HCT116 (cell line): ENCODE data around the gene XDH.

Source experiments
- CEBPB ChIP-seq: IDR thresholded peaks from 2 replicates; pipeline ENCODE4 v1.6.1; 2012; ENCODE audit warnings: low read depth
- CTCF ChIP-seq, 3 experiments: fragments of 200-600 bp in 1 of 3; sonication (generic) in 1 of 3; IDR thresholded peaks in 2 of 3; conservative IDR thresholded peaks in 1 of 3; 2 replicates each; pipeline ENCODE4 v1.5.1; 2012 to 2017; ENCODE audit warnings: low read depth in 2 of 3, low read length in 2 of 3, antibody characterized with exemption in 1 of 3, borderline replicate concordance in 1 of 3, control low read depth in 1 of 3, mild to moderate bottlenecking in 1 of 3, mixed read lengths in 1 of 3, mixed run types in 1 of 3, moderate library complexity in 1 of 3; ENCODE audit not compliant: insufficient read depth in 1 of 3
- EGR1 ChIP-seq: IDR thresholded peaks from 2 replicates; pipeline ENCODE4 v1.6.1; 2012; ENCODE audit warnings: low read depth
- EZH2 ChIP-seq: fragments of 200-600 bp; sonication (generic); IDR thresholded peaks from 2 replicates; pipeline ENCODE4 v1.6.1; 2017; ENCODE audit warnings: antibody characterized with exemption, mixed run types
- EZH2phosphoT487 ChIP-seq: fragments of 200-600 bp; IDR thresholded peaks from 2 replicates; pipeline ENCODE4 v1.6.1; 2018; ENCODE audit warnings: antibody characterized with exemption, borderline replicate concordance
- JUND ChIP-seq: IDR thresholded peaks from 2 replicates; pipeline ENCODE4 v1.6.1; 2012
- POLR2A ChIP-seq: IDR thresholded peaks from 2 replicates; pipeline ENCODE4 v1.7.0; 2011; ENCODE audit warnings: borderline replicate concordance; ENCODE audit not compliant: insufficient read depth, insufficient read length; ENCODE audit errors: extremely low read depth
- POLR2AphosphoS5 ChIP-seq: IDR thresholded peaks from 2 replicates; pipeline ENCODE4 v1.6.1; 2011; ENCODE audit warnings: mild to moderate bottlenecking, low read depth, low read length, moderate library complexity
- REST ChIP-seq: IDR thresholded peaks from 2 replicates; pipeline ENCODE4 v1.6.1; 2012; ENCODE audit warnings: low read depth
- SRF ChIP-seq: IDR thresholded peaks from 2 replicates; pipeline ENCODE4 v1.6.1; 2012; ENCODE audit warnings: low read depth
- ZNF274 ChIP-seq: fragments of 200-500 bp; sonication (Bioruptor generic); IDR thresholded peaks from 2 replicates; pipeline ENCODE4 v1.6.1; 2014; ENCODE audit warnings: mild to moderate bottlenecking, low read depth, low read length, inconsistent platforms

GRCh38 chr2:31457651-31458050 lies 43.1 kb upstream of the XDH start:
- TF ChIP-seq POLR2A (no peak), REST (no peak), CTCF (IDR thresholded peaks at IDR 0.05 in 2 of 3, conservative IDR thresholded peaks at IDR 0.05 in 1 of 3; ENCODE audit: borderline replicate concordance in 1 of 3, insufficient read depth in 1 of 3, low read depth in 2 of 3, low read length in 2 of 3) (no peak), CEBPB (no peak), EZH2 (no peak), EZH2phosphoT487 (no peak), ZNF274 (no peak), JUND (no peak), EGR1 (no peak), SRF (no peak), POLR2AphosphoS5 (no peak)
